ENCODE data around the gene MBD4.
A peak's percentile ranks its signal among the peaks of the same experiment; 100 is the strongest.
"Not testable (repeated sequence)": the region's sequence is repeated elsewhere in the genome, so short reads cannot be mapped to it uniquely, and the experiment has no call there.

Gene MBD4

GRCh38 chr3:129402210-129402609 is 37.5 kb downstream of the MBD4 start:
- TF ChIP-seq CTCF (IDR thresholded peaks at IDR 0.05; ENCODE audit: low read depth, low read length, missing control alignments): no peak
- DNase-seq (ENCODE audit: extremely low read depth, low read depth): no peak
- no peak overlapping the region for H3K4me3 ChIP-seq (replicated peaks; ENCODE audit: low read depth, low read length)

DNA sequence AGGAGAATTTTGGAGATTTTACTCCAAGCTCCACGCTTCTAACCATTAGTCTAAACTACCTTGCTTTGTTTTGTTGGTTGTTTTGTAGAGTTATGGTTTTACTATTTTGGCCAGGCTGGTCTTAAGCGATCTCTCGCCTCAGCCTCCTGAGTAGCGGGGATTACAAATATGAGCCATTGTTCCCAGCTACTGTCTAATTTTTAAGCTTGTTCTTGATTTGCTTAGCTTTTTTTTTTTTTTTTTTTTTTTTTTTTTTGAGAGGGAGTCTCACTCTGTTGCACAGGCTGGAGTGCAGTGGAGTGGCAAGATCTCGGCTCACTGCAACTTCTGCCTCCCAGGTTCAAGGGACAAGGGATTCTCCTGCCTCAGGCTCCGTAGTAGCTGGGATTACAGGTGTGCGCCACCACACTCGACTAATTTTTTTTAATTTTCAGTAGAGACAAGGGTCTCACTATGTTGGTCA is 39.8 kb downstream of the MBD4 start:
- H3K4me3 ChIP-seq (replicated peaks; ENCODE audit: low read depth, low read length): no peak overlapping the region
- no peak for TF ChIP-seq CTCF (IDR thresholded peaks at IDR 0.05; ENCODE audit: low read depth, low read length, missing control alignments)
- no peak for DNase-seq (ENCODE audit: extremely low read depth, low read depth)

GRCh38 chr3:129399145-129399894 is 40.4 kb downstream of the MBD4 start:
- TF ChIP-seq CTCF (IDR thresholded peaks at IDR 0.05; ENCODE audit: low read depth, low read length, missing control alignments): peak; percentile 95
- DNase-seq (ENCODE audit: extremely low read depth, low read depth): peak; percentile 97
- peak overlapping the region; percentile 91 for H3K4me3 ChIP-seq (replicated peaks; ENCODE audit: low read depth, low read length)

GRCh38 chr3:129398803-129399144 is 41.0 kb downstream of the MBD4 start:
- TF ChIP-seq CTCF (IDR thresholded peaks at IDR 0.05; ENCODE audit: low read depth, low read length, missing control alignments): no peak
- DNase-seq (ENCODE audit: extremely low read depth, low read depth): no peak
- peak overlapping the region; percentile 91 for H3K4me3 ChIP-seq (replicated peaks; ENCODE audit: low read depth, low read length)

DNA sequence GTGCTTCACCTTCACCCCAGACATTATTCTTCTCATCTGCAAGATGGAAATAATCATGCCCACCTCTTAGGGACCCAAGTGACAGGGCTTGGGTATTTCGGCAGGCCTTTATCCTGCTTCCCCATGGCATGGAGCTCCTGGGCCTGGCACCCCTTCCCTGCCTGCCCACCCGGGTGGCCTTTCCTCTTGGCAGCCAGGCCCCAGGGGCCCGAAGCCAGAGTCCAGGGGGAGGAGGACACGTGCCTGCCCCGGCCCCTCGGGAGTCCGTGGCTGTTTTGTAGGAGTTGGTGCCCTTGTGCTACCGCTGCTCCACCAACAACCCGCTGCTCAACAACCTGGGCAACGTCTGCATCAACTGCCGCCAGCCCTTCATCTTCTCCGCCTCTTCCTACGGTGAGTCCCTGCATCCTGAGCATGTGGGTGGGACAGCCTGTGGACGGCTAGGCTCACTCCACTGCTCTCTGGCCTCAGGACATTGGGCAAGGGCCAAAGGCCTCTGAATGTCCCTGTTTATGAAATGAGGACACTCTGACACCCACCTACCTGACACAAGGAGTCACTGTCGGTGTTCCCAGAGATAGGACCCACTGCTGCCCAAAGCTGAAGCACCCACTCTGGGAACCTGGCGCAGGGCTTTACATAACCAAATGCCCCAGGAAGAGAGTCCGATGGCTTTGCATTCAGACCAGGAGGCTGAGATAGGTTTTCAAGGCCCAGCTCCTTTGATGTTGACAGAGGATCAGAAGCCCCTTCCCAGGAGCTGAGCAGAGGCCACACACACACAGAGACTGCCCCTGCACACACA is 45.8 kb downstream of the MBD4 start:
- H3K4me3 ChIP-seq (replicated peaks; ENCODE audit: low read depth, low read length); DNase-seq (ENCODE audit: extremely low read depth, low read depth): not testable (repeated sequence)

DNA sequence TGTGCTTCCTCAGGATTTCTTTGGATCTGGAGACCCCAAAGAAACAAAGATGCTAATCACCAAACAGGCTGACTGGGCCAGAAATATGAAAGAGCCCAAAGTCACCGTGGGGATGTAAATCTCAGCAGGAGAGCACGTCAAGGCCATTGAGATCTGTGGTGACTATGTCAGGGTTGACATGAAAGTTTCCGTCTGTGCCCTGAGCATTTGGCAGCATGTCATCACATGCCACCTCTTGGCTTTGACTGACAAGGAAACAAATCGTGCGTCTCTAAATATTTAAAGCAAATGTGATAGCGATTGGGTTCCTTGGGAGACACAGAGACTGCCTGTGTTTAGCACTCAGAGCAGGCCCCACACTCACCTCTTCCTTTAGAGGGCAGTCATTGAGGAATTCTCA is 46.5 kb downstream of the MBD4 start:
- no peak overlapping the region for H3K4me3 ChIP-seq (replicated peaks; ENCODE audit: low read depth, low read length)
- TF ChIP-seq CTCF (IDR thresholded peaks at IDR 0.05; ENCODE audit: low read depth, low read length, missing control alignments): no peak
- DNase-seq (ENCODE audit: extremely low read depth, low read depth): no peak

DNA sequence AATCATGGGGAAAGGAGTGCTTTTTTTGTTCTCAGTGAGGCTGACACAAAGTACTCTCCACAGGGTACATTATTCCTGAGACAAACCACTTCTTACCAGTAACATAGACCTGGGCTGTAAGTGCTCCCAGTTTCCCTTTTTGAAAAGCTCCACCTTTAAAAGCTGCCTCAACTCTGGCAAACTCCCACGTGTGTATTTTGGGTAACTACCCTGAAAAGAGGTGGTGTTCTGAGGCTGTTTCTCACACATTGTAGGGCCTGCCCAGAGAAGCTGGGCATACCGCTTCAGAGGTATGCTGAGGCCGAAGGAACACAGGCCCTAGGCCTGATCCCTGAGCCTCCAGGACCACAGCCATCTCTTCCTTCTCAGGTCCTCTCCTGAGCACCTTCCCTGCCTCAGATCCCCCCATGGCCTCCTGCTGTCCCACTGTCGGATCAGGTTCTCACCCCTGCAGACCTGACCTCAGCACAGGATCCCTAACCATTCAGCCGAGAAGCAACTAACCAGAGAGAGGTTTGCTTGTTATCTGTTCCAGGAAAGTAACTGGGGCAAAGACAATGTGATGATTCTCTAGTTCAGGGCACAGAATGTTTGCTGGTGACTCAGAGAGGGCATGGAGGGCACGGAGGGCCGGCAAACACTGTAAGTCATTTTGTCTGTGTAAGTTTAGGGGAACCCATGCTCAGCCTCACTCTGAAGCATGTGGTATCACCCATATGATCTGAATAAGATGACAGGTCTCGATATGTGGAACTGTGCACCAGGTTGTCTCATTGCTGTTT is 47.5 kb downstream of the MBD4 start:
- not testable (repeated sequence) for H3K4me3 ChIP-seq (replicated peaks; ENCODE audit: low read depth, low read length); DNase-seq (ENCODE audit: extremely low read depth, low read depth)

DNA sequence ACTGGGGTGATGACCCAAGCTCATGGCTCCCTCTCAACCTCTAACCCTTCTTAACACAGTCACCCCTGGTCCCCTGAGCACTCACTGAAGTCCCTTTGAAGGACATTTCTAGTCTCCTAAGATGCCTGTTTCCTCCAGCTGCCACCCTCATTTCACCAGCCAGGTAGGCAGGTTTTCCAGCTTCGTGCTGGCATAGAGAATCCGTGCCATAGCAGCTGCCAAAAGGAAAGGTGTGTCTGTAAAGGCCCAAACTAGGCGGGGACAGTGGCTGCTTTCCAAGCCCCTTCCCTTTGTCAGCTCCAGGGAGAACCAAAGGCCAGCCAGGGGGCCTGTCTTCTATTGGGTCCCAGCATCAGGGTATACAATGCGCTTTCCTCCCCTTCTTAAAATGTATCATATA is 48.2 kb downstream of the MBD4 start:
- DNase-seq (ENCODE audit: extremely low read depth, low read depth); H3K4me3 ChIP-seq (replicated peaks; ENCODE audit: low read depth, low read length): not testable (repeated sequence)
